SK-N-SH (cell line): ENCODE results near the gene FREY1. TPM values are rescaled to one million over a fixed set of nuclear protein-coding genes. Genes with fewer than 3 reads are reported as not detected.

Source experiments
- CTCF ChIA-PET: fragments of 300-600, 350-600 bp; formaldehyde crosslinking; extraction: SDS; loops from one replicate; lab custom pipeline; 2021; lab: Yijun Ruan, JAX
- POLR2A ChIA-PET: fragments of 350-600 bp; sonication (Branson Sonifier 250); formaldehyde crosslinking; extraction: SDS; loops from one replicate; lab custom pipeline; 2020; ENCODE audit warnings: antibody characterized with exemption, inconsistent platforms; lab: Yijun Ruan, JAX
- DNase-seq: peaks from one replicate; pipeline ENCODE4 v3.0.0; 2012
- H2AFZ ChIP-seq: fragments of 200-600 bp; sonication (generic); 2 replicates; pipeline ENCODE4 v1.8.1; 2016; ENCODE audit warnings: antibody characterized with exemption, mild to moderate bottlenecking, low read depth
- H3F3A ChIP-seq: fragments of 200-600 bp; sonication (generic); replicated peaks from 2 replicates; pipeline ENCODE3; 2016; ENCODE audit warnings: antibody characterized with exemption, mild to moderate bottlenecking; ENCODE audit not compliant: insufficient read depth
- H3K27ac ChIP-seq, 2 experiments: fragments of 200-500 bp in 1 of 2; fragments of 200-600 bp in 1 of 2; sonication (Bioruptor generic) in 1 of 2; sonication (generic), shearing (Covaris generic) in 1 of 2; 2 replicates each; pipeline versions ENCODE4 v1.5.1 to v1.6.1; 2014 to 2016; ENCODE audit warnings: low read depth in 2 of 2, inconsistent platforms in 1 of 2, low read length in 1 of 2, mild to moderate bottlenecking in 1 of 2, mixed read lengths in 1 of 2
- H3K27me3 ChIP-seq: fragments of 200-600 bp; sonication (generic), shearing (Covaris generic); 2 replicates; pipeline ENCODE4 v1.6.1; 2016; ENCODE audit warnings: mixed run types; ENCODE audit not compliant: insufficient read depth
- H3K36me3 ChIP-seq, 2 experiments: fragments of 200-500 bp in 1 of 2; fragments of 200-600 bp in 1 of 2; sonication (Bioruptor generic) in 1 of 2; sonication (generic) in 1 of 2; replicated peaks in 1 of 2; 2 replicates each; pipeline versions ENCODE3 to v1.5.1; 2014 to 2016; ENCODE audit warnings: low read length in 1 of 2, mild to moderate bottlenecking in 1 of 2; ENCODE audit not compliant: insufficient read depth in 2 of 2, control insufficient read depth in 1 of 2
- H3K4me1 ChIP-seq, 2 experiments: fragments of 200-500 bp in 1 of 2; fragments of 200-600 bp in 1 of 2; sonication (Bioruptor generic) in 1 of 2; sonication (generic), shearing (Covaris generic) in 1 of 2; 2 replicates each; pipeline versions ENCODE4 v1.5.1 to v1.6.1; 2014 to 2016; ENCODE audit warnings: low read depth in 1 of 2, low read length in 1 of 2, mixed run types in 1 of 2; ENCODE audit not compliant: insufficient read depth in 2 of 2, control insufficient read depth in 1 of 2
- H3K4me2 ChIP-seq: fragments of 200-600 bp; sonication (generic), shearing (Covaris generic); 2 replicates; pipeline ENCODE4 v1.6.1; 2017; ENCODE audit warnings: mixed run types
- H3K4me3 ChIP-seq, 2 experiments: fragments of 200-500 bp in 1 of 2; fragments of 200-600 bp in 1 of 2; sonication (Bioruptor generic) in 1 of 2; sonication (generic), shearing (Covaris generic) in 1 of 2; 2 replicates each; pipeline versions ENCODE4 v1.5.1 to v1.8.1; 2014 to 2016; ENCODE audit warnings: low read depth in 2 of 2, inconsistent platforms in 1 of 2, low read length in 1 of 2, mild to moderate bottlenecking in 1 of 2, mixed read lengths in 1 of 2, moderate library complexity in 1 of 2
- H3K79me2 ChIP-seq: fragments of 200-600 bp; sonication (generic); 2 replicates; pipeline ENCODE4 v1.8.1; 2017; ENCODE audit warnings: mild to moderate bottlenecking; ENCODE audit not compliant: insufficient read depth
- H3K9ac ChIP-seq: fragments of 200-600 bp; sonication (generic); 2 replicates; pipeline ENCODE4 v1.6.1; 2017; ENCODE audit warnings: mixed run types
- H3K9me2 ChIP-seq: fragments of 200-600 bp; sonication (generic); 2 replicates; pipeline ENCODE4 v1.6.1; 2017; ENCODE audit warnings: mixed run types
- H3K9me3 ChIP-seq: fragments of 200-600 bp; sonication (generic); 2 replicates; pipeline ENCODE4 v1.6.1; 2017; ENCODE audit warnings: mixed run types, mild to moderate bottlenecking, moderate library complexity
- H4K20me1 ChIP-seq: fragments of 200-600 bp; sonication (generic); 2 replicates; pipeline ENCODE4 v1.6.1; 2017; ENCODE audit warnings: mild to moderate bottlenecking, mixed run types; ENCODE audit not compliant: insufficient read depth
- CHD2 ChIP-seq: fragments of 150-350 bp; IDR thresholded peaks from 2 replicates; pipeline ENCODE4 v1.6.1; 2018; ENCODE audit warnings: low read length; ENCODE audit not compliant: partially characterized antibody
- EP300 ChIP-seq, 2 experiments: IDR thresholded peaks; 2 replicates each; pipeline versions ENCODE4 v1.4.0 to v1.6.1; 2012; ENCODE audit warnings: borderline replicate concordance in 1 of 2, low read depth in 1 of 2, low read length in 1 of 2
- EZH2phosphoT487 ChIP-seq: fragments of 200-600 bp; sonication (generic); IDR thresholded peaks from 2 replicates; pipeline ENCODE4 v1.6.1; 2017; ENCODE audit warnings: low read depth, mixed run types, mild to moderate bottlenecking, antibody characterized with exemption, moderate library complexity, borderline replicate concordance
- FOSL2 ChIP-seq: IDR thresholded peaks from 2 replicates; pipeline ENCODE4 v1.4.0; 2012; ENCODE audit warnings: low read depth, mild to moderate bottlenecking, moderate library complexity, borderline replicate concordance
- FOXJ3 ChIP-seq: sonication (generic); formaldehyde crosslinking; IDR thresholded peaks from 2 replicates; pipeline ENCODE4 v1.5.1; 2020; ENCODE audit warnings: mild to moderate bottlenecking, missing genetic modification reagents
- GATA2 ChIP-seq: sonication (generic); formaldehyde crosslinking; IDR thresholded peaks from 2 replicates; pipeline ENCODE4 v1.5.0; 2020; ENCODE audit warnings: mild to moderate bottlenecking, missing genetic modification reagents
- IRF3 ChIP-seq: fragments of 150-350 bp; IDR thresholded peaks from 2 replicates; pipeline ENCODE4 v1.6.1; 2016; ENCODE audit warnings: mild to moderate bottlenecking, low read depth, low read length
- POLR2AphosphoS5 ChIP-seq: IDR thresholded peaks from 2 replicates; pipeline ENCODE4 v1.6.1; 2012; ENCODE audit warnings: low read depth, low read length
- RFX5 ChIP-seq: IDR thresholded peaks from 2 replicates; pipeline ENCODE4 v1.6.1; 2012; ENCODE audit warnings: mild to moderate bottlenecking, improper control_type of control experiment, low read length
- RXRA ChIP-seq: IDR thresholded peaks from 2 replicates; pipeline ENCODE4 v1.4.0; 2012; ENCODE audit warnings: low read depth, mild to moderate bottlenecking, borderline replicate concordance
- SMC3 ChIP-seq: IDR thresholded peaks from 2 replicates; pipeline ENCODE4 v1.6.1; 2012; ENCODE audit warnings: low read depth, low read length, improper control_type of control experiment
- TAF1 ChIP-seq: IDR thresholded peaks from 2 replicates; pipeline ENCODE4 v1.6.1; 2012; ENCODE audit warnings: low read depth, mild to moderate bottlenecking, low read length, moderate library complexity, borderline replicate concordance
- TCF12 ChIP-seq: IDR thresholded peaks from 2 replicates; pipeline ENCODE4 v1.4.0; 2012
- YY1 ChIP-seq: IDR thresholded peaks from 2 replicates; pipeline ENCODE4 v1.4.0; 2012; ENCODE audit warnings: low read depth, mild to moderate bottlenecking
- WGBS: methylation state at CpG from one replicate; pipeline ENCODE4 v1.1.6; 2017; ENCODE audit warnings: low lambda C conversion rate; 5-methylcytosine and 5-hydroxymethylcytosine counted together
- polyA plus RNA-seq, 3 experiments: library from polyadenylated mRNA; depleted of rRNA; stranded (reverse); fragments of >200 nt; gene quantifications; 2 replicates each; pipeline ENCODE4 v1.2.3, GENCODE V29; 2012
- TF ChIP-seq, protein P1 (sequence below): fragments of 150-350 bp; IDR thresholded peaks from 2 replicates; pipeline ENCODE4 v1.6.1; 2017; ENCODE audit warnings: antibody characterized with exemption, low read length, low read depth, borderline replicate concordance
- TF ChIP-seq, protein P2 (sequence below): IDR thresholded peaks from 2 replicates; pipeline ENCODE4 v1.4.0; 2012; ENCODE audit warnings: low read depth

Gene FREY1
- polyA plus RNA-seq, 1 of the 3 experiments (the other 2 are of a cell fraction), result 0.30 TPM

DNA sequence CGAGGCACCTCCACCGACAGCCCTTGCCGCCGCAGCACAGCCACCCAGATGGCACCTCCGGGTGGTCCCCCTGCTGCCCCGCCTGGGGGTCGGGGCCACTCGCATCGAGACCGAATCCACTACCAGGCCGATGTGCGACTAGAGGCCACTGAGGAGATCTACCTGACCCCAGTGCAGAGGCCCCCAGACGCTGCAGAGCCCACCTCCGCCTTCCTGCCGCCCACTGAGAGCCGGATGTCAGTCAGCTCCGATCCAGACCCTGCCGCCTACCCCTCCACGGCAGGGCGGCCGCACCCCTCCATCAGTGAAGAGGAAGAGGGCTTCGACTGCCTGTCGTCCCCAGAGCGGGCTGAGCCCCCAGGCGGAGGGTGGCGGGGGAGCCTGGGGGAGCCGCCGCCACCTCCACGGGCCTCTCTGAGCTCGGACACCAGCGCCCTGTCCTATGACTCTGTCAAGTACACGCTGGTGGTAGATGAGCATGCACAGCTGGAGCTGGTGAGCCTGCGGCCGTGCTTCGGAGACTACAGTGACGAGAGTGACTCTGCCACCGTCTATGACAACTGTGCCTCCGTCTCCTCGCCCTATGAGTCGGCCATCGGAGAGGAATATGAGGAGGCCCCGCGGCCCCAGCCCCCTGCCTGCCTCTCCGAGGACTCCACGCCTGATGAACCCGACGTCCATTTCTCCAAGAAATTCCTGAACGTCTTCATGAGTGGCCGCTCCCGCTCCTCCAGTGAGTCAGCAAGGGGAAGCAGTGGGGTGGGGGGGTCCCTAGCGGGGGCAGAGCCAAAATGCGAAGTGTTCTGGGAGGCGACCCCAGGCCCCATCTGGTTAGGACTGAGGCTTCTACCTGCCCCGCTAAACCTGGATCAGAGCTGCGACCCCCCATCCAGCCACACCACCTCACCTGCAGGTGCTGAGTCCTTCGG lies 4.4 kb downstream of the FREY1 start:
- TF ChIP-seq FOSL2 (no peak), YY1 (no peak), CHD2 (no peak), SMC3 (no peak), EP300 (IDR thresholded peaks at IDR 0.05; ENCODE audit: borderline replicate concordance in 1 of 2, low read depth in 1 of 2, low read length in 1 of 2) (no peak), FOXJ3 (CRISPR knock-in tag) (no peak), RXRA (no peak), EZH2phosphoT487 (no peak), GATA2 (no peak)
- TF ChIP-seq, protein P1, sequence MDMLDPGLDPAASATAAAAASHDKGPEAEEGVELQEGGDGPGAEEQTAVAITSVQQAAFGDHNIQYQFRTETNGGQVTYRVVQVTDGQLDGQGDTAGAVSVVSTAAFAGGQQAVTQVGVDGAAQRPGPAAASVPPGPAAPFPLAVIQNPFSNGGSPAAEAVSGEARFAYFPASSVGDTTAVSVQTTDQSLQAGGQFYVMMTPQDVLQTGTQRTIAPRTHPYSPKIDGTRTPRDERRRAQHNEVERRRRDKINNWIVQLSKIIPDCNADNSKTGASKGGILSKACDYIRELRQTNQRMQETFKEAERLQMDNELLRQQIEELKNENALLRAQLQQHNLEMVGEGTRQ, result no peak
- TF ChIP-seq, protein P2, sequence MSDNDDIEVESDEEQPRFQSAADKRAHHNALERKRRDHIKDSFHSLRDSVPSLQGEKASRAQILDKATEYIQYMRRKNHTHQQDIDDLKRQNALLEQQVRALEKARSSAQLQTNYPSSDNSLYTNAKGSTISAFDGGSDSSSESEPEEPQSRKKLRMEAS, result no peak
- Histone ChIP-seq H3K4me1 (peaks cover 11 to 34% of the 10 kb centered on the region in 2 experiments; a peak in 2 of 4 replicates), H3K79me2 (no peaks in the 10 kb centered on the region), H4K20me1 (peaks cover 9% of the 10 kb centered on the region; the same call in 1 of the 2 replicates), H3K4me2 (no peak overlapping the region), H3K9ac (no peak overlapping the region), H3K27me3 (no peaks in the 10 kb centered on the region), H3F3A (no peaks in the 10 kb centered on the region), H3K4me3 (no peak overlapping the region), H3K36me3 (peaks cover 0 to 25% of the 10 kb centered on the region in 2 experiments), H3K9me2 (no peaks in the 10 kb centered on the region), H3K27ac (no peak overlapping the region), H3K9me3 (no peaks in the 10 kb centered on the region), H2AFZ (no peak overlapping the region)
- DNase-seq, result no peak
- CTCF ChIA-PET, result interaction anchor here (1.0 to 2.8 kb wide), 4 partner anchors 30 to 132 kb away, joined by 3 to 17 read pairs (median 3); no protein-coding TSS in a partner anchor
- POLR2A ChIA-PET, result no interaction called here
- 96% methylated on average over 48 of the region's 56 CpGs for WGBS

DNA sequence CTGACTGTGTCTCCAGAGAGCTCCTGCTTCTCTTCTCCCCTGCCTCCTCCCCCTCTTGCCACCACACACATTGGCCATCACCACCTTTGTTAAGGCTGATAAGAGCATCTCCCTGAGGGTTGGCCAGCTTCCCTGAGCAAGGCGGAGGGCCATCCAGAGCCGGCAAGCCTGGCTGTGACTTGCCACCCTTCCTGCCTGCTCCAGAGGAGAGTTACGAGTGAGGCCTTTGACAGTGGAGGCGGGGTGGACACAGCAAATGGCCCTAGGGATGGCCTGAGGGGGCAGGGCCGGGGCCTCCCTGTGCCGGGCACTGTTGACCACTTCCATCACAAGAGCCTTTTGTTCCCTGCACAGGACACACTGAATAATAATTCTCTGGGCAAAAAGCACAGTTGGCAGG lies 5.4 kb downstream of the FREY1 start:
- H4K20me1 ChIP-seq, result peaks cover 9% of the 10 kb centered on the region; the same call in 1 of the 2 replicates
- no peaks in the 10 kb centered on the region for H3K9me2 ChIP-seq
- peaks cover 0 to 25% of the 10 kb centered on the region in 2 experiments for H3K36me3 ChIP-seq
- H3K4me3 ChIP-seq, result no peak overlapping the region
- peaks cover 11 to 31% of the 10 kb centered on the region in 2 experiments; a peak in 2 of 4 replicates for H3K4me1 ChIP-seq
- H3F3A ChIP-seq, result no peaks in the 10 kb centered on the region
- ChIA-PET POLR2A (interaction anchor here (0.7 kb wide), 1 partner anchor 17 kb away, joined by 3 read pairs; no protein-coding TSS in a partner anchor), CTCF (interaction anchor here (1.0 to 2.8 kb wide), 4 partner anchors 29 to 131 kb away, joined by 3 to 17 read pairs (median 3); no protein-coding TSS in a partner anchor)
- no peaks in the 10 kb centered on the region for H3K79me2 ChIP-seq
- H3K9ac ChIP-seq, result no peak overlapping the region
- 95% methylated on average over 4 of the region's 6 CpGs for WGBS
- H3K27ac ChIP-seq, result no peak overlapping the region
- H3K4me2 ChIP-seq, result peak overlapping the region; percentile 99
- H3K9me3 ChIP-seq, result no peaks in the 10 kb centered on the region
- H3K27me3 ChIP-seq, result no peaks in the 10 kb centered on the region
- no peak for DNase-seq
- TF ChIP-seq POLR2AphosphoS5 (no peak), IRF3 (no peak), TAF1 (no peak), RFX5 (no peak), CHD2 (no peak), TCF12 (no peak), EZH2phosphoT487 (no peak), RXRA (no peak)
- TF ChIP-seq, all 33 proteins: peak for 0
- no peak overlapping the region for H2AFZ ChIP-seq
